GM23338 (cell line): ENCODE measurements around the gene ADGRL3. TPM values are rescaled to one million over a fixed set of nuclear protein-coding genes. Genes with fewer than 3 reads are reported as not detected.

Experiments
- ATAC-seq: fragments of 200-7000 bp; cut with Tn5 transposase; 3 replicates; pipeline ENCODE4 v1.9.1; 2020
- DNase-seq: peaks from one replicate; pipeline ENCODE4 v3.0.0-alpha.2; 2015; ENCODE audit warnings: low spot score
- H2AFZ ChIP-seq: fragments of 200-600 bp; sonication (generic); 2 replicates; pipeline ENCODE4 v1.8.0; 2016; ENCODE audit warnings: antibody characterized with exemption, mild to moderate bottlenecking, moderate library complexity
- H3F3A ChIP-seq: fragments of 200-600 bp; sonication (generic); replicated peaks from 2 replicates; pipeline ENCODE4 v1.8.0; 2017; ENCODE audit warnings: antibody characterized with exemption, mixed run types, low read depth
- H3K27ac ChIP-seq: fragments of 200-600 bp; sonication (generic); 2 replicates; pipeline ENCODE4 v1.6.1; 2016; ENCODE audit warnings: low read depth
- H3K27me3 ChIP-seq: fragments of 200-600 bp; sonication (generic); 2 replicates; pipeline ENCODE4 v1.8.0; 2016; ENCODE audit warnings: mild to moderate bottlenecking, mixed run types, moderate library complexity; ENCODE audit not compliant: insufficient read depth
- H3K36me3 ChIP-seq: fragments of 200-600 bp; sonication (generic); 2 replicates; pipeline ENCODE4 v1.8.0; 2016; ENCODE audit warnings: mild to moderate bottlenecking; ENCODE audit not compliant: insufficient read depth
- H3K4me1 ChIP-seq: fragments of 200-600 bp; sonication (generic); 2 replicates; pipeline ENCODE4 v1.8.0; 2016; ENCODE audit warnings: mild to moderate bottlenecking, moderate library complexity; ENCODE audit not compliant: insufficient read depth
- H3K4me2 ChIP-seq: fragments of 200-600 bp; sonication (generic); 2 replicates; pipeline ENCODE4 v1.7.1; 2017; ENCODE audit warnings: mixed run types
- H3K4me3 ChIP-seq: fragments of 200-600 bp; sonication (generic); 2 replicates; pipeline ENCODE4 v1.6.1; 2016; ENCODE audit warnings: mixed run types
- H3K79me2 ChIP-seq: fragments of 200-600 bp; sonication (generic); replicated peaks from 2 replicates; pipeline ENCODE4 v1.8.0; 2017; ENCODE audit warnings: mild to moderate bottlenecking; ENCODE audit not compliant: insufficient read depth
- H3K9me2 ChIP-seq: fragments of 200-600 bp; sonication (generic); 2 replicates; pipeline ENCODE4 v1.8.0; 2017; ENCODE audit not compliant: insufficient read depth
- H4K20me1 ChIP-seq: fragments of 200-600 bp; sonication (generic); replicated peaks from 2 replicates; pipeline ENCODE4 v1.8.0; 2017; ENCODE audit warnings: mild to moderate bottlenecking; ENCODE audit not compliant: insufficient read depth
- H3K27ac Mint-ChIP-seq: 2 replicates; pipeline ENCODE4 v1.8.0; 2020; ENCODE audit warnings: inconsistent platforms, mild to moderate bottlenecking, moderate library complexity, mixed read lengths
- H3K27me3 Mint-ChIP-seq: 3 replicates; pipeline ENCODE4 v1.8.0; 2022; ENCODE audit warnings: low read depth, mild to moderate bottlenecking, moderate library complexity, mixed read lengths, inconsistent platforms; ENCODE audit not compliant: insufficient read depth, poor library complexity
- H3K36me3 Mint-ChIP-seq: 3 replicates; pipeline ENCODE4 v1.8.0; 2021; ENCODE audit warnings: low read depth, mild to moderate bottlenecking, inconsistent platforms, moderate library complexity, mixed read lengths
- H3K4me1 Mint-ChIP-seq: 3 replicates; pipeline ENCODE4 v1.8.0; 2020; ENCODE audit warnings: mild to moderate bottlenecking, inconsistent platforms, mixed read lengths
- H3K4me3 Mint-ChIP-seq: 3 replicates; pipeline ENCODE4 v1.8.0; 2021; ENCODE audit warnings: moderate library complexity, mild to moderate bottlenecking, inconsistent platforms, mixed read lengths
- H3K9me3 Mint-ChIP-seq: 3 replicates; pipeline ENCODE4 v1.8.0; 2020; ENCODE audit warnings: moderate library complexity, mild to moderate bottlenecking, inconsistent platforms, mixed read lengths
- CREB1 ChIP-seq: fragments of 250-450 bp; sonication (Bioruptor Pico); IDR thresholded peaks from 2 replicates; pipeline ENCODE4 v1.5.0; 2020; ENCODE audit warnings: low read depth, mild to moderate bottlenecking, moderate library complexity
- CTCF ChIP-seq, 2 experiments: fragments of 200-600 bp in 1 of 2; sonication (generic) in 1 of 2; conservative IDR thresholded peaks; 2 replicates each; pipeline versions ENCODE4 v1.5.1 to v1.6.1; 2016 to 2017; ENCODE audit warnings: antibody characterized with exemption in 2 of 2, low read depth in 2 of 2, mild to moderate bottlenecking in 2 of 2, moderate library complexity in 1 of 2
- ETS1 ChIP-seq: IDR thresholded peaks from 2 replicates; pipeline ENCODE4 v1.6.1; 2016; ENCODE audit warnings: antibody characterized with exemption
- EZH2phosphoT487 ChIP-seq: fragments of 200-600 bp; sonication (generic); IDR thresholded peaks from one replicate; pipeline ENCODE4 v1.8.1; 2018; ENCODE audit warnings: antibody characterized with exemption; ENCODE audit not compliant: unreplicated experiment
- REST ChIP-seq: IDR thresholded peaks from one replicate; pipeline ENCODE4 v1.6.1; 2018; ENCODE audit warnings: antibody characterized with exemption; ENCODE audit not compliant: unreplicated experiment
- STAT1 ChIP-seq: IDR thresholded peaks from one replicate; pipeline ENCODE4 v1.6.1; 2016; ENCODE audit warnings: antibody characterized with exemption; ENCODE audit not compliant: unreplicated experiment
- ZNF114 ChIP-seq: fragments of 250-450 bp; sonication (Bioruptor Pico); IDR thresholded peaks from 2 replicates; pipeline ENCODE4 v1.5.0; 2020; ENCODE audit warnings: mild to moderate bottlenecking, moderate library complexity
- ZNF331 ChIP-seq: fragments of 250-450 bp; sonication (Bioruptor Pico); IDR thresholded peaks from 2 replicates; pipeline ENCODE4 v1.5.0; 2020; ENCODE audit warnings: low read depth, mild to moderate bottlenecking, moderate library complexity
- ZNF462 ChIP-seq: fragments of 250-450 bp; sonication (Bioruptor Pico); IDR thresholded peaks from 2 replicates; pipeline ENCODE4 v1.5.0; 2020; ENCODE audit warnings: mild to moderate bottlenecking, moderate library complexity
- polyA plus RNA-seq: library from polyadenylated mRNA; unstranded; fragments of >200 nt; fragmentation: Nextera tagmentation; extraction: Ambion mirVana; gene quantifications from 2 replicates; pipeline ENCODE4 v1.2.1, GENCODE V29; 2016
- total RNA-seq: library from RNA; depleted of rRNA; stranded (reverse); fragments of >200 nt; shearing (Covaris generic); gene quantifications from 2 replicates; pipeline ENCODE4 v1.2.3, GENCODE V29; 2014

ADGRL3 gene
- total and polyA plus RNA-seq, 2 experiments from 2014 or later = 9.7 to 16.5 TPM

GRCh38 chr4:61175495-61175894, 24.6 kb upstream of the ADGRL3 start:
- H2AFZ ChIP-seq = no peak overlapping the region
- H3K4me3 ChIP-seq = no peak overlapping the region
- TF ChIP-seq CREB1 (CRISPR knock-in tag) = no peak
- TF ChIP-seq CTCF (conservative IDR thresholded peaks at IDR 0.05; ENCODE audit: low read depth in 2 of 2) = no peak
- TF ChIP-seq STAT1 = no peak
- TF ChIP-seq ZNF331 = no peak
- no peak for TF ChIP-seq ZNF114 (CRISPR knock-in tag)
- no peak for TF ChIP-seq REST
- TF ChIP-seq ZNF462 = no peak
- no peak for TF ChIP-seq ETS1
- no peak for TF ChIP-seq EZH2phosphoT487
- H3K9me2 ChIP-seq = no peaks in the 10 kb centered on the region
- ATAC-seq (no peak), DNase-seq (no peak)
- Mint-ChIP-seq H3K4me1 (peaks cover 3% of the 10 kb centered on the region; the same call in 2 of the 3 replicates), H3K4me3 (no peak overlapping the region), H3K9me3 (no peaks in the 10 kb centered on the region), H3K27me3 (no peaks in the 10 kb centered on the region), H3K36me3 (no peaks in the 10 kb centered on the region), H3K27ac (no peak overlapping the region)
- no peaks in the 10 kb centered on the region for H3F3A ChIP-seq
- no peak overlapping the region for H3K27ac ChIP-seq
- H3K79me2 ChIP-seq = no peaks in the 10 kb centered on the region
- no peaks in the 10 kb centered on the region for H4K20me1 ChIP-seq
- H3K4me2 ChIP-seq = no peak overlapping the region
- peaks cover under 1% of the 10 kb centered on the region; the same call in 1 of the 2 replicates for H3K4me1 ChIP-seq
- H3K27me3 ChIP-seq = no peaks in the 10 kb centered on the region
- no peaks in the 10 kb centered on the region for H3K36me3 ChIP-seq
